Testis (tissue), 3 donors: Measurements from ENCODE around the gene ITIH1. TPM values are rescaled to one million over a fixed set of nuclear protein-coding genes. Genes with fewer than 3 reads are reported as not detected.

ENCODE experiments used
- DNase-seq: peaks from one replicate; pipeline ENCODE4 v3.0.0-alpha.2; 2019
- H3K27ac ChIP-seq, 2 donors: fragments of 200-600 bp; sonication (generic); one replicate each; pipeline ENCODE4 v1.5.1; 2019
- H3K27me3 ChIP-seq: fragments of 200-600 bp; sonication (generic); one replicate; pipeline ENCODE4 v1.5.1; 2019
- H3K36me3 ChIP-seq: fragments of 200-600 bp; sonication (generic); one replicate; pipeline ENCODE4 v1.5.1; 2017; ENCODE audit warnings: low read depth; ENCODE audit errors: missing control alignments
- H3K4me1 ChIP-seq: fragments of 200-600 bp; sonication (generic); one replicate; pipeline ENCODE4 v1.5.1; 2019
- H3K4me3 ChIP-seq, 2 donors: fragments of 200-600 bp; sonication (generic); one replicate each; pipeline ENCODE4 v1.5.1; 2017 to 2019
- H3K9me3 ChIP-seq: fragments of 200-600 bp; sonication (generic); one replicate; pipeline ENCODE4 v1.5.1; 2017
- POLR2A ChIP-seq: fragments of 450-650 bp; IDR thresholded peaks from one replicate; pipeline ENCODE4 v1.6.1; 2017; ENCODE audit warnings: antibody characterized with exemption, mild to moderate bottlenecking, moderate library complexity
- WGBS, 2 donors: methylation state at CpG; one replicate each; pipeline ENCODE4 v1.1.5; 2018; 5-methylcytosine and 5-hydroxymethylcytosine counted together
- intact Hi-C: fragments of 100-400 bp; cut with DNase I; formaldehyde crosslinking; loops from one replicate; pipeline ENCODE4 v1.15.1; 2023; ENCODE audit warnings: low total_unique reads
- polyA plus RNA-seq: library from polyadenylated mRNA; stranded (reverse); fragments of 350-450 nt; fragmentation: Illumina TruSeq; extraction: RNeasy Lipid Tissue Mini Kit (QIAGEN cat#74804); gene quantifications from one replicate; pipeline ENCODE4 v1.2.3, GENCODE V29; 2014; ENCODE audit warnings: low read depth, low replicate concordance; ENCODE audit not compliant: insufficient read depth
- total RNA-seq, 2 donors: library from RNA; depleted of rRNA; stranded (reverse); fragments of >200 nt; gene quantifications; one replicate each; pipeline ENCODE4 v1.2.3, GENCODE V29; 2016
- TF ChIP-seq, protein P1 (sequence below), 3 experiments: fragments of 450-650 bp in 2 of 3; fragments of 200-600 bp in 1 of 3; sonication (generic) in 1 of 3; IDR thresholded peaks; one replicate each; pipeline ENCODE4 v1.5.1; 2016 to 2019; ENCODE audit warnings: antibody characterized with exemption in 3 of 3, mild to moderate bottlenecking in 2 of 3, moderate library complexity in 1 of 3

Gene ITIH1
- total and polyA plus RNA-seq, 3 donors from 2014 or later: 1.8 to 3.5 (median 2.9) TPM

DNA sequence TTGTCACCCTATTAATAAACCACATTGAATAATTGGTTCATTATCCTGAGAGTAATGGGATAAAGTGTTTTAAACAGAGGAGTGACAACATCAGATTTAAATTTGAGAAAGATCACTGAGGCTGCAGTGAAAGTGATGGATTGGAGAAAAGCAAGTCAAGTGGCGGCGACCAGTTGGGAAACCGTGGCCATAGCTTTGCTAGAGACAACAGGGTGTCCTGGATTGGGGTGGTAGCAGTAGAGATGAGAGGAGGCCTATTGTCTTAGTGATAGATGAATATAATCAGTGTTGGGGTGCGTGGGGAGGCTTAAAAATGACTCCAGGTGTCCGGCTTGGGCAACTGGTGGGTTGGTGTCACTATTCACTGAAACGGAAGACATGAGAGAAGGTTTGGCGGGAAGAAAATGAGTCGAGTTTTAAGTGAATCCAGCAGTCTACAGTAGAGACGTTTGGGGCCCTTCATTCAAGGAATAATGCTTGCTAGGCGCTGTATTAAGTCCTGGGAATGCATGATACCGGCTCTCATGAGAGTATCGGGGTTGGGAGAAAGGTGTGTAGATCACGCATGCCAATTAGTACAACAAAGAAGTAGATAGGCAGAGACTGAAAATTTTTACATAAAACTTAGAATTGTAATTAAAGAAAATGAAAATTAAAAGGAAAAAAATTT, 7.5 kb upstream of the ITIH1 start:
- no peaks in the 10 kb centered on the region for H3K36me3 ChIP-seq
- peak overlapping the region; percentile 95 for H3K4me3 ChIP-seq
- H3K4me1 ChIP-seq: peaks cover 6% of the 10 kb centered on the region
- DNase-seq: peak; percentile 17
- intact Hi-C loops: no loop called here
- TF ChIP-seq, protein P1, sequence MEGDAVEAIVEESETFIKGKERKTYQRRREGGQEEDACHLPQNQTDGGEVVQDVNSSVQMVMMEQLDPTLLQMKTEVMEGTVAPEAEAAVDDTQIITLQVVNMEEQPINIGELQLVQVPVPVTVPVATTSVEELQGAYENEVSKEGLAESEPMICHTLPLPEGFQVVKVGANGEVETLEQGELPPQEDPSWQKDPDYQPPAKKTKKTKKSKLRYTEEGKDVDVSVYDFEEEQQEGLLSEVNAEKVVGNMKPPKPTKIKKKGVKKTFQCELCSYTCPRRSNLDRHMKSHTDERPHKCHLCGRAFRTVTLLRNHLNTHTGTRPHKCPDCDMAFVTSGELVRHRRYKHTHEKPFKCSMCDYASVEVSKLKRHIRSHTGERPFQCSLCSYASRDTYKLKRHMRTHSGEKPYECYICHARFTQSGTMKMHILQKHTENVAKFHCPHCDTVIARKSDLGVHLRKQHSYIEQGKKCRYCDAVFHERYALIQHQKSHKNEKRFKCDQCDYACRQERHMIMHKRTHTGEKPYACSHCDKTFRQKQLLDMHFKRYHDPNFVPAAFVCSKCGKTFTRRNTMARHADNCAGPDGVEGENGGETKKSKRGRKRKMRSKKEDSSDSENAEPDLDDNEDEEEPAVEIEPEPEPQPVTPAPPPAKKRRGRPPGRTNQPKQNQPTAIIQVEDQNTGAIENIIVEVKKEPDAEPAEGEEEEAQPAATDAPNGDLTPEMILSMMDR (IDR thresholded peaks at IDR 0.05): no peak
- TF ChIP-seq POLR2A: no peak
- H3K27ac ChIP-seq: peak overlapping the region; percentile 63 to 79
- H3K27me3 ChIP-seq: no peaks in the 10 kb centered on the region
- 10 to 18% methylated on average over 13 of the region's 13 CpGs for WGBS, 2 donors
- no peaks in the 10 kb centered on the region for H3K9me3 ChIP-seq

- Histone ChIP-seq H3K36me3 (no peaks in the 10 kb centered on the region), H3K27me3 (no peaks in the 10 kb centered on the region), H3K9me3 (no peaks in the 10 kb centered on the region), H3K27ac (peak within 1 kb of the TSS; percentile 63 to 79), H3K4me1 (peaks cover 6% of the 10 kb centered on the region), H3K4me3 (peak within 1 kb of the TSS; percentile 95)
- TF ChIP-seq POLR2A: no peak
- TF ChIP-seq, protein P1 (IDR thresholded peaks at IDR 0.05): no peak
- peak; percentile 95 for DNase-seq
- intact Hi-C loops: no loop called here
- WGBS, 2 donors: 0 to 1% methylated on average over 22 to 65 of the region's 67 CpGs
Observed at GRCh38 chr3:52770496-52771333, 6.7 kb upstream of the ITIH1 start, which contains the start of gene NEK4. Gene NEK4, minus strand, starts transcription at chr3:52770940. Its CDS starts 194 bp downstream, at chr3:52770746.

GRCh38 chr3:52771334-52771681, 6.1 kb upstream of the ITIH1 start:
- no peak for DNase-seq
- H3K4me1 ChIP-seq: peaks cover 6% of the 10 kb centered on the region
- H3K9me3 ChIP-seq: no peaks in the 10 kb centered on the region
- TF ChIP-seq, protein P1 (IDR thresholded peaks at IDR 0.05): no peak
- TF ChIP-seq POLR2A: no peak
- intact Hi-C loops: no loop called here
- H3K4me3 ChIP-seq: peak overlapping the region; percentile 95
- H3K36me3 ChIP-seq: no peaks in the 10 kb centered on the region
- no peaks in the 10 kb centered on the region for H3K27me3 ChIP-seq
- peak overlapping the region in 1 of 2 donors; percentile 79 for H3K27ac ChIP-seq
- WGBS, 2 donors: 13 to 24% methylated on average over 5 of the region's 5 CpGs

GRCh38 chr3:52771702-52772101, 5.7 kb upstream of the ITIH1 start:
- no peaks in the 10 kb centered on the region for H3K27me3 ChIP-seq
- no peaks in the 10 kb centered on the region for H3K36me3 ChIP-seq
- TF ChIP-seq, protein P1 (IDR thresholded peaks at IDR 0.05): no peak
- no peak for TF ChIP-seq POLR2A
- H3K4me3 ChIP-seq: peak overlapping the region in 1 of 2 donors; percentile 95
- H3K9me3 ChIP-seq: no peaks in the 10 kb centered on the region
- H3K27ac ChIP-seq: no peak overlapping the region
- no peak for DNase-seq
- intact Hi-C loops: no loop called here
- H3K4me1 ChIP-seq: peaks cover 6% of the 10 kb centered on the region
- 55 to 60% methylated on average over 10 of the region's 10 CpGs for WGBS, 2 donors
